Kidney (tissue), 14 donors: ENCODE data around the gene KDM4D. TPM values are rescaled to one million over a fixed set of nuclear protein-coding genes. Genes with fewer than 3 reads are reported as not detected.
A peak's percentile ranks its signal among the peaks of the same experiment; 100 is the strongest.
"Not testable (repeated sequence)": the region's sequence is repeated elsewhere in the genome, so short reads cannot be mapped to it uniquely, and the experiment has no call there.

ENCODE experiments used
- DNase-seq, 5 donors: peaks; one replicate each; pipeline ENCODE4 v3.0.0-alpha.2; 2013 to 2020
- FAIRE-seq: peaks from 2 replicates; lab custom pipeline; 2012; peaks lifted over from hg19 to GRCh38; lab: Jason Lieb, UNC
- H3K27ac ChIP-seq, 2 donors: one replicate each; pipeline ENCODE4 v1.7.0; 2013; ENCODE audit warnings: low read depth in 2 of 2, low read length in 2 of 2, inconsistent platforms in 1 of 2
- H3K27me3 ChIP-seq: one replicate; pipeline ENCODE4 v1.7.1; 2013; ENCODE audit warnings: low read length, inconsistent platforms; ENCODE audit not compliant: control insufficient read depth, insufficient read depth
- H3K36me3 ChIP-seq, 3 donors: one replicate each; pipeline versions ENCODE4 v1.7.0 to v1.7.1; 2013; ENCODE audit warnings: low read length in 3 of 3, control low read depth in 1 of 3, inconsistent platforms in 1 of 3; ENCODE audit not compliant: insufficient read depth in 3 of 3, control insufficient read depth in 2 of 3
- H3K4me1 ChIP-seq, 3 donors: one replicate each; pipeline versions ENCODE4 v1.7.0 to v1.7.1; 2013; ENCODE audit warnings: low read length in 3 of 3, inconsistent platforms in 1 of 3, low read depth in 1 of 3; ENCODE audit not compliant: control insufficient read depth in 2 of 3, insufficient read depth in 2 of 3
- H3K4me3 ChIP-seq, 3 donors: one replicate each; pipeline versions ENCODE4 v1.7.0 to v1.8.1; 2013; ENCODE audit warnings: low read length in 3 of 3, control low read depth in 1 of 3, inconsistent platforms in 1 of 3
- H3K9ac ChIP-seq, 3 donors: one replicate each; pipeline versions ENCODE4 v1.7.0 to v1.7.1; 2013; ENCODE audit warnings: low read length in 3 of 3, control low read depth in 1 of 3, inconsistent platforms in 1 of 3
- H3K9me3 ChIP-seq, 3 donors: one replicate each; pipeline versions ENCODE4 v1.7.0 to v1.7.1; 2013; ENCODE audit warnings: low read length in 3 of 3, control low read depth in 1 of 3, inconsistent platforms in 1 of 3; ENCODE audit not compliant: control insufficient read depth in 2 of 3, insufficient read depth in 1 of 3
- CTCF ChIP-seq: IDR thresholded peaks from 3 replicates; pipeline ENCODE4 v1.5.1; 2012; ENCODE audit warnings: mild to moderate bottlenecking, moderate library complexity, borderline replicate concordance; ENCODE audit not compliant: insufficient read depth; ENCODE audit errors: extremely low read depth
- intact Hi-C: fragments of 100-400 bp; cut with DNase I; formaldehyde crosslinking; loops from one replicate; pipeline ENCODE4 v1.11.1; 2022
- polyA plus RNA-seq: library from polyadenylated mRNA; stranded (reverse); fragments of 350-450 nt; fragmentation: Illumina TruSeq; extraction: RNeasy Lipid Tissue Mini Kit (QIAGEN cat#74804); gene quantifications from one replicate; pipeline ENCODE4 v1.2.3, GENCODE V29; 2014; ENCODE audit warnings: low read depth, low replicate concordance; ENCODE audit not compliant: insufficient read depth
- total RNA-seq: library from RNA; stranded (reverse); fragmentation: NEBNext Ultra II Directional; extraction: Animal tissue kit (Norgen Biotek cat#: 25700); gene quantifications from one replicate; pipeline ENCODE4 v1.2.1, GENCODE V29; 2021
- donor health status: control.
- donor health status: control.
- donor health status: control.
- donor health status: control.
- donor health status: control.
- donor health status: DM: yes; HTN: yes; CAD: no.
- donor health status: Normal renal cell carcinoma (clear cell type).

The KDM4D gene
- total and polyA plus RNA-seq, 2 donors from 2014 or later, result 0.54 to 0.94 TPM

DNA sequence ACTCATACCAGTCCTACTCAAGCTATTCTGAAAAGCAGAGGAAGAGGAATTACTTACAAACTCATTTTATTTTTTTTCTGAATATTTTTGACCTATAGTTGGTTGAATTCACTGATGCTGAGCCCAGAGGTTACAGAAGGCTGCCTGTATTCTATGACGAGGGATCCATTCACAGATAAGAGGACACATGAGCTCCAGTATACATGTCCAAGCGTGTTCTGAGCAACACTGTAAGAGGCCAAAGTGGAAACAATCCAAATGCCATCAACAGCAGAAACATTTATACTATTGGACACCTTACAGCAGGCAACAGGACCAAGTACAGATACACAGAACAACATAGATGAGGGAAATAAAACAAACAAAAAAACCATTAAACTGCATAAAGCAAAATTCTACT lies 61.8 kb downstream of the KDM4D start:
- no peak for FAIRE-seq

DNA sequence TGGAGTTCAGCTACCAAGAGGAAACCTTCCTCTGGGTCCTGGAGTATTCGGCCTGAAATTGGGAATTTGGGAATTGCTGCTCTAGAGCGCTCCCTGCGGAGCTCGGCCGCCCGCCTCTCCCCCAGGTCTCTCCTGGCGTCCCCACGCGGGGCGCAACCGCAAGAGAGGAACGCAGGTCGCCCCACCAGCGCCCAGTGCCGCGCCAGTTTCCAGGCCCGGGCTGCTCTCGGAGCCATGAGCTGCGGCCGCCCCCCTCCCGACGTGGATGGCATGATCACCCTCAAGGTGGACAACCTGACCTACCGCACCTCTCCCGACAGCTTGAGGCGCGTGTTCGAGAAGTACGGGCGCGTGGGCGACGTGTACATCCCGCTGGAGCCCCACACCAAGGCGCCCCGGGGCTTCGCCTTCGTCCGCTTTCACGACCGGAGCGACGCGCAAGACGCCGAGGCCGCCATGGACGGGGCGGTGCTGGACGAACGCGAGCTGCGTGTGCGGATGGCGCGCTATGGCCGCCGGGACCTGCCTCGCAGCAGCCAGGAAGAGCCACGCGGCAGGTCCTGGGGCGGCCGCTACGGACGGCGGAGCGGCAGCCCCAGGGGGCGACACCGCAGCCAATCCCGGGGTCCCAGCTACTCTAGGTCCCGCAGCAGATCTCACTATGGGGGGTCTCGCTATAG lies 64.0 kb downstream of the KDM4D start:
- FAIRE-seq, result not testable (repeated sequence)

More for the DNA sequence above, 61.8 kb downstream of the KDM4D start:
- intact Hi-C loops, result no loop called here
- H3K9ac ChIP-seq, result no peak overlapping the region
- no peaks in the 10 kb centered on the region for H3K9me3 ChIP-seq
- TF ChIP-seq CTCF, result no peak
- H3K4me1 ChIP-seq, result no peaks in the 10 kb centered on the region
- H3K4me3 ChIP-seq, result no peak overlapping the region
- DNase-seq, result no peak
- no peaks in the 10 kb centered on the region for H3K36me3 ChIP-seq
- H3K27ac ChIP-seq, result no peak overlapping the region
- H3K27me3 ChIP-seq, result no peaks in the 10 kb centered on the region

DNA sequence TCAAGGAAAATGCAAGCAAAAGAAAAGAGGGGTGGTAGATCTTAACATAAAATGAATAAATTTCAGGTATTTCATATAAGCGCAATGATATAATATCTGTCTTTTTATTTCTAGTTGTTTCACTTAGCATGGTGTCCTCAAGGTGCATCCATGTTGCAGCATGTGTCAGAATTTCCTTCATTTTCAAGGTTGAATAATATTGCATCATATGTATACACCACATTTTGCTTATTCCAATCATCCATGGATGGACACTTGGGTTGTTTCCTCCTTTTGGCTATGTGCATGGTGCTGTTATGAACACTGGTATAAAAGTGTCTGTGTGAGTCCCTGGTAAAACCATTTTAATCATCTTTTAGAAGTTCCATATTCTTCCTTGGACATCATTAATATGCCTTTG lies 68.7 kb downstream of the KDM4D start:
- Histone ChIP-seq H3K4me1 (no peaks in the 10 kb centered on the region), H3K27ac (no peak overlapping the region), H3K27me3 (no peaks in the 10 kb centered on the region), H3K36me3 (no peaks in the 10 kb centered on the region), H3K9ac (no peak overlapping the region), H3K4me3 (no peak overlapping the region), H3K9me3 (no peaks in the 10 kb centered on the region)
- no peak for DNase-seq
- intact Hi-C loops, result no loop called here
- no peak for TF ChIP-seq CTCF
- FAIRE-seq, result no peak

More for the DNA sequence above, 64.0 kb downstream of the KDM4D start:
- H3K27me3 ChIP-seq, H3K27ac ChIP-seq, H3K9ac ChIP-seq, H3K9me3 ChIP-seq, H3K4me1 ChIP-seq, intact Hi-C loops, H3K36me3 ChIP-seq: not testable (repeated sequence)
- DNase-seq, result peak in 4 of 5 donors; percentile 30 to 75 (median 42)
- H3K4me3 ChIP-seq, result peak overlapping the region in 1 of 3 donors; percentile 22

DNA sequence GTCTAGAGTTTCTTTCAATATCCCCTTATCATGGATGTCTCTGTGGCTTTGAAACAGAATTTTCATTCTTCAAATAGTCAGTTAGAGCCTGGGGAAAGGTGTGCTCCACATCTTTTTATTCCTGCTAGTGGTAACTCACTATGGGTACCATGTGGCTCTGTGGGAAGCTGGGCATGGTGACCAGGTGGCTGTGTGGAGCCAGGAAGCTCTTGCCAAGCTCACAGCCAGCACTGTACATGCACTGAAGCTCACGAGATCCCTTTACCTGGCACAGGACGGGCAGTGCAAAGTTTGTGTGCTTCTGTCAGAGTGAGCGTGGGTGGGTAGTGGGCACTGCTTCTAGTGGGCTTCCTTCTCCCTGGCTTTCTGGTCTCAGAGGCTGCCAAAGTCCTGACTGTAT lies 69.4 kb downstream of the KDM4D start:
- no peak overlapping the region for H3K27ac ChIP-seq
- H3K36me3 ChIP-seq, result no peaks in the 10 kb centered on the region
- H3K9me3 ChIP-seq, result no peaks in the 10 kb centered on the region
- H3K27me3 ChIP-seq, result no peaks in the 10 kb centered on the region
- FAIRE-seq (no peak), DNase-seq (no peak)
- no peak overlapping the region for H3K9ac ChIP-seq
- H3K4me3 ChIP-seq, result no peak overlapping the region
- TF ChIP-seq CTCF, result no peak
- intact Hi-C loops, result no loop called here
- no peaks in the 10 kb centered on the region for H3K4me1 ChIP-seq
